ENCODE measurements around the gene MAPKAPK3. TPM values are rescaled to one million over a fixed set of nuclear protein-coding genes. Genes with fewer than 3 reads are reported as not detected.

Gene MAPKAPK3
- total and polyA plus RNA-seq, 5 donors from 2014 or later = 42.9 to 52.9 (median 48.9) TPM

DNA sequence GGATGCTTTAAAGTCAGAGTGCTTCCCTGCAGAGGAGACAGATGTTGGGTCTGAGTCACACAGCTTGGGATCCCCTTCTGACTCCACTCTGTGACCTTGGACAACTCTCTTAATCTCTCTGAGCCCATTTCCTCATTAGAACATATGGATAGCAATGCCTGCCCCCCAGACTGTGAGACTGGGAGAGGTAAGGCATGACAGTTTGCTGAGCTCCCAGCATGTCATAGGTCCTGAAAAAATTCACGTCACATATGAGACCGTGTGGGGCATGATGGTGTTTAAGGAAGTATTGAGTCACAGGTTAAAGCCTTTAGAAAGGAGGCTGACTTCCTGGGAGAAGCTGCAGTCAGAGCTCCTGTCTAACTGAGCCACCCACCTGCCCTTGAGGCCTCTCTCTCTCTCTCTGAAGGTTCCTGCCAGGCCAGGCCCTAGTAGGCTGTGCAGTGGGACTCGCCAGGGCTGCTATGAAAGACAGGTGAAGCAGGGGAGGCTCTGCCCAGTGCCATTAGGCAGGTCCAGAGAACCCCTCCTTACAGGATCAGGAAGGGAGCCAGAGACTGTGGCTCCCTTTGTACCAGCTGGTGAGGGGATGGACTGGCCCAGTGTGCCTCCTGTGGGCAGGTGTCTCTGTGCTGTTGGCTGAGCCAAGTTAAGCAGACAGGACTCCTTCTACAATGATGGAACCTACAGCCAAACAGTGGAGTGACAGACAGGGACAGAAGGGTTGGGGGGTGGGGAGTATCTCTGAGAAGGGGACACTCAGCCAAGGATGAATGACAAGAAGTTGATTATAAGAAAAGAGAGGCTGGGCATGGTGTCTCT lies 38.3 kb downstream of the MAPKAPK3 start:
- no peaks in the 10 kb centered on the region for H3K27me3 Mint-ChIP-seq

GRCh38 chr3:50656417-50657195 lies 39.7 kb downstream of the MAPKAPK3 start:
- no peaks in the 10 kb centered on the region for H3K36me3 ChIP-seq (ENCODE audit: control insufficient read depth, insufficient read depth, low read length)
- no peak overlapping the region for H3K4me3 ChIP-seq (ENCODE audit: low read depth, low read length)
- Mint-ChIP-seq H3K27me3 (no peaks in the 10 kb centered on the region), H3K4me1 (peaks cover 0 to 9% (median 3%) of the 10 kb centered on the region in 4 donors), H3K9me3 (no peaks in the 10 kb centered on the region), H3K27ac (peak overlapping the region in 1 of 3 donors; percentile 38), H3K4me3 (no peak overlapping the region), H3K36me3 (no peaks in the 10 kb centered on the region)
- no peak for DNase-seq
- ATAC-seq (ENCODE audit: low read depth in 2 of 2) = no peak
- no peaks in the 10 kb centered on the region for H3K9me3 ChIP-seq (ENCODE audit: control insufficient read depth in 2 of 2, low read length in 2 of 2)
- H3K4me1 ChIP-seq (ENCODE audit: control insufficient read depth, insufficient read depth, low read length, poor library complexity, severe bottlenecking) = no peaks in the 10 kb centered on the region
- H3K27ac ChIP-seq (ENCODE audit: insufficient read depth, low read length, poor library complexity, severe bottlenecking) = no peak overlapping the region
- H3K27me3 ChIP-seq (ENCODE audit: control insufficient read depth, insufficient read depth, low read length) = no peaks in the 10 kb centered on the region

More for the DNA sequence above, 38.3 kb downstream of the MAPKAPK3 start:
- Histone ChIP-seq H3K4me1 (ENCODE audit: control insufficient read depth, insufficient read depth, low read length, poor library complexity, severe bottlenecking) (no peaks in the 10 kb centered on the region), H3K9me3 (ENCODE audit: control insufficient read depth in 2 of 2, low read length in 2 of 2) (no peaks in the 10 kb centered on the region), H3K4me3 (ENCODE audit: low read depth, low read length) (no peak overlapping the region), H3K36me3 (ENCODE audit: control insufficient read depth, insufficient read depth, low read length) (no peaks in the 10 kb centered on the region), H3K27ac (ENCODE audit: insufficient read depth, low read length, poor library complexity, severe bottlenecking) (no peak overlapping the region), H3K27me3 (ENCODE audit: control insufficient read depth, insufficient read depth, low read length) (no peaks in the 10 kb centered on the region)
- ATAC-seq (ENCODE audit: low read depth in 2 of 2) (peak in 1 of 2 donors; percentile 21), DNase-seq (peak in 1 of 3 donors; percentile 34)
- Mint-ChIP-seq H3K27ac (peak overlapping the region; percentile 27 to 87 (median 38)), H3K4me3 (no peak overlapping the region), H3K9me3 (no peaks in the 10 kb centered on the region), H3K36me3 (no peaks in the 10 kb centered on the region), H3K4me1 (peaks cover 0 to 9% (median 3%) of the 10 kb centered on the region in 4 donors)

DNA sequence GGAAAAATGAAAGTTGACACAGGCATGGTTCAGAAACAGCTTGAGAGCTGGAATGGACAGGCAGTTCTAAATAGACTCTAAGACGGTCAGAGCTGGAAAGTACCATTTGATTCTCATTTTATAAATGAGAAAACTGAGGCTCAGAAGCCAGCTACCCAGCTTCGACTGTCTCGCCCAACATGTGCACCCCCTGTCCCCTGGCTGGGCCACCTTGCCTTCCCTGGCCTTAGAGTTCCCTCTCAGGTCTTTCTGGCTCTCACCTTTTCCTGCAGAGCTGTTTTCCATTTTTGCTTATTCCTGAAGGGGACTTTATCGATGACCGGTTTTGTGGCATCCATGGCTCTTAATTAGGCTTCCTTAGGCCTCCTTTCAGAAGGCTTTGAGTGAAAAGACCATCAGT lies 40.5 kb downstream of the MAPKAPK3 start:
- Histone ChIP-seq H3K9me3 (ENCODE audit: control insufficient read depth in 2 of 2, low read length in 2 of 2) (no peaks in the 10 kb centered on the region), H3K27ac (ENCODE audit: insufficient read depth, low read length, poor library complexity, severe bottlenecking) (no peak overlapping the region), H3K4me1 (ENCODE audit: control insufficient read depth, insufficient read depth, low read length, poor library complexity, severe bottlenecking) (no peaks in the 10 kb centered on the region), H3K4me3 (ENCODE audit: low read depth, low read length) (no peak overlapping the region), H3K27me3 (ENCODE audit: control insufficient read depth, insufficient read depth, low read length) (no peaks in the 10 kb centered on the region), H3K36me3 (ENCODE audit: control insufficient read depth, insufficient read depth, low read length) (no peaks in the 10 kb centered on the region)
- Mint-ChIP-seq H3K9me3 (no peaks in the 10 kb centered on the region), H3K4me3 (no peak overlapping the region), H3K27me3 (no peaks in the 10 kb centered on the region), H3K4me1 (peaks cover 0 to 9% (median 3%) of the 10 kb centered on the region in 4 donors), H3K36me3 (no peaks in the 10 kb centered on the region), H3K27ac (peak overlapping the region in 1 of 3 donors; percentile 52)
- no peak for DNase-seq
- no peak for ATAC-seq (ENCODE audit: low read depth in 2 of 2)

- Mint-ChIP-seq H3K27me3 (no peaks in the 10 kb centered on the region), H3K9me3 (no peaks in the 10 kb centered on the region), H3K27ac (peak overlapping the region in 1 of 3 donors; percentile 58), H3K36me3 (no peaks in the 10 kb centered on the region), H3K4me1 (peaks cover 0 to 9% (median 3%) of the 10 kb centered on the region in 4 donors), H3K4me3 (no peak overlapping the region)
- DNase-seq (no peak), ATAC-seq (ENCODE audit: low read depth in 2 of 2) (no peak)
- Histone ChIP-seq H3K4me1 (ENCODE audit: control insufficient read depth, insufficient read depth, low read length, poor library complexity, severe bottlenecking) (no peaks in the 10 kb centered on the region), H3K4me3 (ENCODE audit: low read depth, low read length) (no peak overlapping the region), H3K27ac (ENCODE audit: insufficient read depth, low read length, poor library complexity, severe bottlenecking) (no peak overlapping the region), H3K36me3 (ENCODE audit: control insufficient read depth, insufficient read depth, low read length) (no peaks in the 10 kb centered on the region), H3K9me3 (ENCODE audit: control insufficient read depth in 2 of 2, low read length in 2 of 2) (no peaks in the 10 kb centered on the region), H3K27me3 (ENCODE audit: control insufficient read depth, insufficient read depth, low read length) (no peaks in the 10 kb centered on the region)
Measured at GRCh38 chr3:50657816-50658215, 40.9 kb downstream of the MAPKAPK3 start.

- DNase-seq (no peak), ATAC-seq (ENCODE audit: low read depth in 2 of 2) (no peak)
- H3K27ac Mint-ChIP-seq = no peak overlapping the region
- H3K4me1 Mint-ChIP-seq = peaks cover 0 to 4% (median 2%) of the 10 kb centered on the region in 4 donors
- no peaks in the 10 kb centered on the region for H3K4me1 ChIP-seq (ENCODE audit: control insufficient read depth, insufficient read depth, low read length, poor library complexity, severe bottlenecking)
- H3K27me3 ChIP-seq (ENCODE audit: control insufficient read depth, insufficient read depth, low read length) = no peaks in the 10 kb centered on the region
- no peaks in the 10 kb centered on the region for H3K27me3 Mint-ChIP-seq
- H3K36me3 Mint-ChIP-seq = no peaks in the 10 kb centered on the region
- no peak overlapping the region for H3K4me3 ChIP-seq (ENCODE audit: low read depth, low read length)
- no peaks in the 10 kb centered on the region for H3K9me3 ChIP-seq (ENCODE audit: control insufficient read depth in 2 of 2, low read length in 2 of 2)
- H3K4me3 Mint-ChIP-seq = no peak overlapping the region
- no peaks in the 10 kb centered on the region for H3K9me3 Mint-ChIP-seq
- H3K36me3 ChIP-seq (ENCODE audit: control insufficient read depth, insufficient read depth, low read length) = no peaks in the 10 kb centered on the region
- no peak overlapping the region for H3K27ac ChIP-seq (ENCODE audit: insufficient read depth, low read length, poor library complexity, severe bottlenecking)
Measured at GRCh38 chr3:50658416-50658815, 41.5 kb downstream of the MAPKAPK3 start.

GRCh38 chr3:50658831-50659230 lies 41.9 kb downstream of the MAPKAPK3 start:
- H3K4me3 Mint-ChIP-seq = no peak overlapping the region
- Histone ChIP-seq H3K4me3 (ENCODE audit: low read depth, low read length) (no peak overlapping the region), H3K9me3 (ENCODE audit: control insufficient read depth in 2 of 2, low read length in 2 of 2) (no peaks in the 10 kb centered on the region), H3K4me1 (ENCODE audit: control insufficient read depth, insufficient read depth, low read length, poor library complexity, severe bottlenecking) (no peaks in the 10 kb centered on the region), H3K27ac (ENCODE audit: insufficient read depth, low read length, poor library complexity, severe bottlenecking) (no peak overlapping the region), H3K27me3 (ENCODE audit: control insufficient read depth, insufficient read depth, low read length) (no peaks in the 10 kb centered on the region), H3K36me3 (ENCODE audit: control insufficient read depth, insufficient read depth, low read length) (no peaks in the 10 kb centered on the region)
- no peaks in the 10 kb centered on the region for H3K36me3 Mint-ChIP-seq
- H3K4me1 Mint-ChIP-seq = peaks cover 0 to 4% (median 2%) of the 10 kb centered on the region in 4 donors
- ATAC-seq (ENCODE audit: low read depth in 2 of 2) = no peak
- H3K9me3 Mint-ChIP-seq = no peaks in the 10 kb centered on the region
- H3K27ac Mint-ChIP-seq = no peak overlapping the region
- DNase-seq = no peak
- H3K27me3 Mint-ChIP-seq = no peaks in the 10 kb centered on the region

GRCh38 chr3:50660386-50660785 lies 43.4 kb downstream of the MAPKAPK3 start:
- no peak for ATAC-seq (ENCODE audit: low read depth in 2 of 2)
- Histone ChIP-seq H3K27me3 (ENCODE audit: control insufficient read depth, insufficient read depth, low read length) (no peaks in the 10 kb centered on the region), H3K4me1 (ENCODE audit: control insufficient read depth, insufficient read depth, low read length, poor library complexity, severe bottlenecking) (no peaks in the 10 kb centered on the region), H3K36me3 (ENCODE audit: control insufficient read depth, insufficient read depth, low read length) (no peaks in the 10 kb centered on the region), H3K27ac (ENCODE audit: insufficient read depth, low read length, poor library complexity, severe bottlenecking) (no peak overlapping the region), H3K4me3 (ENCODE audit: low read depth, low read length) (no peak overlapping the region), H3K9me3 (ENCODE audit: control insufficient read depth in 2 of 2, low read length in 2 of 2) (no peaks in the 10 kb centered on the region)
- no peaks in the 10 kb centered on the region for H3K27me3 Mint-ChIP-seq
- DNase-seq = no peak
- H3K4me1 Mint-ChIP-seq = peaks cover 0 to 6% (median 2%) of the 10 kb centered on the region in 4 donors
- no peak overlapping the region for H3K27ac Mint-ChIP-seq
- H3K4me3 Mint-ChIP-seq = no peak overlapping the region
- no peaks in the 10 kb centered on the region for H3K9me3 Mint-ChIP-seq
- H3K36me3 Mint-ChIP-seq = no peaks in the 10 kb centered on the region
